Endothelial cell of umbilical vein (primary cell): ENCODE measurements around the gene EEF1B2. TPM values are rescaled to one million over a fixed set of nuclear protein-coding genes. Genes with fewer than 3 reads are reported as not detected.
"Not testable (repeated sequence)": the region's sequence is repeated elsewhere in the genome, so short reads cannot be mapped to it uniquely, and the experiment has no call there.

Experiments
- BruUV-seq: library from RNA; stranded (reverse); fragments of 400-500 nt; replicated peaks from 2 replicates; lab custom pipeline; 2021; lab: Mats Ljungman, UMichigan
- CTCF ChIA-PET: fragments of 300-600, 350-600 bp; sonication (Branson Sonifier 250); formaldehyde crosslinking; loops from one replicate; lab custom pipeline; 2021; ENCODE audit warnings: antibody characterized with exemption, inconsistent platforms; lab: Charles Lee
- POLR2A ChIA-PET: fragments of 300-600, 350-600 bp; sonication (Branson Sonifier 250); formaldehyde crosslinking; loops from one replicate; lab custom pipeline; 2021; ENCODE audit warnings: antibody characterized with exemption, inconsistent platforms; lab: Charles Lee
- DNase-seq: peaks from one replicate; pipeline ENCODE4 v3.0.0-alpha.2; 2011; ENCODE audit warnings: low read depth, low spot score
- FAIRE-seq: peaks from 2 replicates; lab custom pipeline; 2011; peaks lifted over from hg19 to GRCh38; lab: Jason Lieb, UNC
- H2AFZ ChIP-seq: 2 replicates; pipeline ENCODE4 v1.6.0; 2012; ENCODE audit warnings: low read depth, low read length, control low read depth, inconsistent platforms
- H3K27ac ChIP-seq: 2 replicates; pipeline ENCODE4 v1.5.1; 2011; ENCODE audit warnings: low read depth, mild to moderate bottlenecking, control low read depth, low read length, moderate library complexity; ENCODE audit not compliant: insufficient read depth
- H3K27me3 ChIP-seq, 2 experiments: 2 replicates each; pipeline versions ENCODE4 v1.6.0 to v1.6.1; 2011; ENCODE audit warnings: low read length in 2 of 2, mixed read lengths in 1 of 2; ENCODE audit not compliant: control insufficient read depth in 2 of 2, insufficient read depth in 2 of 2
- H3K36me3 ChIP-seq, 2 experiments: 2 replicates in 1 of 2; 3 replicates in 1 of 2; pipeline ENCODE4 v1.5.1; 2011; ENCODE audit warnings: low read length in 2 of 2, mild to moderate bottlenecking in 1 of 2, moderate library complexity in 1 of 2; ENCODE audit not compliant: control insufficient read depth in 2 of 2, insufficient read depth in 2 of 2; ENCODE audit errors: extremely low read depth in 1 of 2
- H3K4me1 ChIP-seq: 3 replicates; pipeline ENCODE4 v1.5.1; 2011; ENCODE audit warnings: mild to moderate bottlenecking, low read length; ENCODE audit not compliant: control insufficient read depth, insufficient read depth; ENCODE audit errors: extremely low read depth
- H3K4me2 ChIP-seq: 2 replicates; pipeline ENCODE4 v1.6.1; 2011; ENCODE audit warnings: low read length, control low read depth, mixed read lengths; ENCODE audit not compliant: insufficient read depth
- H3K4me3 ChIP-seq, 3 experiments: fragments of 200-600 bp in 1 of 3; sonication (generic), shearing (Covaris generic) in 1 of 3; replicated peaks in 1 of 3; 2 replicates each; pipeline ENCODE4 v1.5.1; 2011 to 2016; ENCODE audit warnings: control low read depth in 3 of 3, low read length in 3 of 3, mild to moderate bottlenecking in 2 of 3, inconsistent platforms in 1 of 3, low read depth in 1 of 3, moderate library complexity in 1 of 3; ENCODE audit not compliant: insufficient read depth in 1 of 3
- H3K79me2 ChIP-seq: 2 replicates; pipeline ENCODE4 v1.6.0; 2012; ENCODE audit warnings: low read length, inconsistent platforms; ENCODE audit not compliant: control insufficient read depth, insufficient read depth
- H3K9ac ChIP-seq: replicated peaks from 2 replicates; pipeline ENCODE3; 2011; ENCODE audit warnings: low read length, control low read depth; ENCODE audit not compliant: insufficient read depth; ENCODE audit errors: extremely low read depth
- H3K9me1 ChIP-seq: replicated peaks from 3 replicates; pipeline ENCODE4 v1.6.0; 2011; ENCODE audit warnings: mild to moderate bottlenecking, low read length; ENCODE audit not compliant: control insufficient read depth, insufficient read depth; ENCODE audit errors: extremely low read depth
- H3K9me3 ChIP-seq: replicated peaks from 2 replicates; pipeline ENCODE4 v1.5.1; 2012; ENCODE audit warnings: low read length, inconsistent platforms; ENCODE audit not compliant: control insufficient read depth, insufficient read depth
- H4K20me1 ChIP-seq: replicated peaks from 2 replicates; pipeline ENCODE3; 2011; ENCODE audit warnings: mild to moderate bottlenecking, low read length; ENCODE audit not compliant: control insufficient read depth, insufficient read depth; ENCODE audit errors: extremely low read depth
- CTCF ChIP-seq, 2 donors: IDR thresholded peaks; 1 replicate in 1 of 2; 2 replicates in 1 of 2; pipeline ENCODE4 v1.5.1; 2011; ENCODE audit warnings: low read length in 2 of 2, mild to moderate bottlenecking in 2 of 2, moderate library complexity in 2 of 2, control low read depth in 1 of 2, inconsistent platforms in 1 of 2, low read depth in 1 of 2; ENCODE audit not compliant: insufficient read depth in 1 of 2; ENCODE audit errors: extremely low read depth in 1 of 2
- EZH2 ChIP-seq: IDR thresholded peaks from 2 replicates; pipeline ENCODE4 v1.6.1; 2012; ENCODE audit warnings: borderline replicate concordance, low read depth, mild to moderate bottlenecking, moderate library complexity, low read length, inconsistent platforms; ENCODE audit not compliant: severe bottlenecking
- FOS ChIP-seq: IDR thresholded peaks from 2 replicates; pipeline ENCODE4 v1.6.1; 2011; ENCODE audit warnings: mild to moderate bottlenecking, low read length, moderate library complexity, borderline replicate concordance; ENCODE audit not compliant: insufficient read depth
- GATA2 ChIP-seq: IDR thresholded peaks from 2 replicates; pipeline ENCODE4 v1.7.0; 2011; ENCODE audit warnings: low read depth, mild to moderate bottlenecking, moderate library complexity, mixed read lengths, low read length; ENCODE audit not compliant: insufficient read length, insufficient read depth
- JUN ChIP-seq: IDR thresholded peaks from 2 replicates; pipeline ENCODE4 v1.6.1; 2011; ENCODE audit warnings: borderline replicate concordance, low read depth; ENCODE audit not compliant: insufficient read length, insufficient read depth
- MAX ChIP-seq: IDR thresholded peaks from 2 replicates; pipeline ENCODE4 v1.6.1; 2011; ENCODE audit not compliant: insufficient read depth, insufficient read length
- MYC ChIP-seq: IDR thresholded peaks from one replicate; pipeline ENCODE4 v1.6.1; 2011; ENCODE audit warnings: mild to moderate bottlenecking, low read depth, low read length
- POLR2A ChIP-seq: IDR thresholded peaks from 2 replicates; pipeline ENCODE4 v1.6.1; 2012; ENCODE audit warnings: low read depth, mild to moderate bottlenecking, control low read depth, low read length
- POLR2AphosphoS5 ChIP-seq: IDR thresholded peaks from 2 replicates; pipeline ENCODE4 v1.6.1; 2012; ENCODE audit warnings: low read depth, mild to moderate bottlenecking, control low read depth, low read length, moderate library complexity; ENCODE audit not compliant: insufficient read depth
- dilution Hi-C: fragments of 300-500 bp; cut with MboI; formaldehyde crosslinking; loops from one replicate; pipeline ENCODE4 v1.15.0; 2019; ENCODE audit warnings: low sequenced_read_pairs; ENCODE audit not compliant: extremely low pct_ligation_motif_present
- intact Hi-C: fragments of 100-400 bp; cut with micrococcal nuclease; formaldehyde crosslinking; loops from one replicate; pipeline ENCODE4 v1.10.0; 2022
- polyA plus RNA-seq, 4 experiments: library from polyadenylated mRNA; depleted of rRNA in 3 of 4; stranded (reverse) in 3 of 4; unstranded in 1 of 4; fragments of >200 nt; gene quantifications; 2 replicates each; pipeline versions ENCODE4 v1.2.1 to v1.2.3, GENCODE V29; 2011 to 2012; ENCODE audit warnings: missing spikeins in 1 of 4
- total RNA-seq: library from RNA; stranded (reverse); gene quantifications from 2 replicates; pipeline ENCODE4 v1.2.3, GENCODE V29; 2021

The EEF1B2 gene
- total and polyA plus RNA-seq, 2 donors (not counting 3 experiments of a cell fraction or from before 2014, with no cell fraction given): 454 to 576 TPM

- no peak overlapping the region for H3K4me3 ChIP-seq
- H3K9me3 ChIP-seq: no peaks in the 10 kb centered on the region
- H3K79me2 ChIP-seq: no peaks in the 10 kb centered on the region
- no peak overlapping the region for H2AFZ ChIP-seq
- no peaks in the 10 kb centered on the region for H3K9me1 ChIP-seq
- no peaks in the 10 kb centered on the region for H4K20me1 ChIP-seq
- peaks cover 2 to 9% of the 10 kb centered on the region in 2 experiments for H3K36me3 ChIP-seq
- no peak overlapping the region for H3K27ac ChIP-seq
- no peak overlapping the region for H3K4me2 ChIP-seq
- ChIA-PET CTCF (no interaction called here), POLR2A (no interaction called here)
- intact Hi-C loops: no loop called here
- FAIRE-seq (no peak), DNase-seq (no peak)
- dilution Hi-C loops: no loop called here
- TF ChIP-seq MYC: no peak
- TF ChIP-seq POLR2A: no peak
- no peak for TF ChIP-seq CTCF (IDR thresholded peaks at IDR 0.05; ENCODE audit: extremely low read depth in 1 of 2, insufficient read depth in 1 of 2, low read depth in 1 of 2, low read length in 2 of 2)
- no peak for TF ChIP-seq FOS
- TF ChIP-seq JUN: no peak
- no peak for TF ChIP-seq EZH2
- TF ChIP-seq MAX: no peak
- TF ChIP-seq POLR2AphosphoS5: no peak
- no peak for TF ChIP-seq GATA2
- no TSS peak for BruUV-seq
- H3K9ac ChIP-seq: no peak overlapping the region
- no peaks in the 10 kb centered on the region for H3K4me1 ChIP-seq
- no peaks in the 10 kb centered on the region for H3K27me3 ChIP-seq
These were observed 43.4 kb upstream of the EEF1B2 start for GRCh38 chr2:206116278-206116677.

GRCh38 chr2:206122569-206122968 is 37.1 kb upstream of the EEF1B2 start:
- H3K4me3 ChIP-seq, H3K27me3 ChIP-seq, H3K9me3 ChIP-seq, H3K4me2 ChIP-seq, H4K20me1 ChIP-seq, H3K27ac ChIP-seq, DNase-seq, H3K4me1 ChIP-seq, H2AFZ ChIP-seq, FAIRE-seq, dilution Hi-C loops, intact Hi-C loops, H3K79me2 ChIP-seq, POLR2A ChIA-PET, H3K9me1 ChIP-seq, BruUV-seq, H3K9ac ChIP-seq: not testable (repeated sequence)
- H3K36me3 ChIP-seq: peaks cover 18 to 19% of the 10 kb centered on the region in 2 experiments
- CTCF ChIA-PET: interaction anchor here (1.5 to 1.7 kb wide), 2 partner anchors 10 to 100 kb away, joined by 3 read pairs; no protein-coding TSS in a partner anchor
